ENCODE measurements around the gene CCL20.

DNA sequence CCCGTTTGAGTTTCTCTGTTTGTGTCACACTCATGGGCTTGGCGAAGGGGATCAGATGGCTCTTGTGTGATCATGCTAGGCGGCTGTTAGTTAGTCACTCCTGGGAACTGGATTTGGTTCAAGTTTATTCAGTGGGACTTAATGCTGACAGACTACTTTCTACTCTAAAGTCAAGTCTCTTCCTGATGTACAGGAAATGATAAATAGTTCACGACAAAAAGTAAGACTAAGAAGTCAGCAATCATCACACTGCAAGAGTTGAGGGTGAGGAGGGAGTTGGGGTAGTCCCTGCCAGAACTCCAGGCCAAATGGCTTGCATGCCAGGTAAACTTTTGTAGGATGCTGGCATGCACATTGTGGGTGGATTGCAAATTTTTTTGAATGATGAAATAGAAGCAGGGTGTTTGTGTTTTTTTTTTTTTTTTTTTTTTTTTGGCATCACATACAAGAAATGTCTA, 25.1 kb upstream of the CCL20 start:
- TF ChIP-seq, protein P1, sequence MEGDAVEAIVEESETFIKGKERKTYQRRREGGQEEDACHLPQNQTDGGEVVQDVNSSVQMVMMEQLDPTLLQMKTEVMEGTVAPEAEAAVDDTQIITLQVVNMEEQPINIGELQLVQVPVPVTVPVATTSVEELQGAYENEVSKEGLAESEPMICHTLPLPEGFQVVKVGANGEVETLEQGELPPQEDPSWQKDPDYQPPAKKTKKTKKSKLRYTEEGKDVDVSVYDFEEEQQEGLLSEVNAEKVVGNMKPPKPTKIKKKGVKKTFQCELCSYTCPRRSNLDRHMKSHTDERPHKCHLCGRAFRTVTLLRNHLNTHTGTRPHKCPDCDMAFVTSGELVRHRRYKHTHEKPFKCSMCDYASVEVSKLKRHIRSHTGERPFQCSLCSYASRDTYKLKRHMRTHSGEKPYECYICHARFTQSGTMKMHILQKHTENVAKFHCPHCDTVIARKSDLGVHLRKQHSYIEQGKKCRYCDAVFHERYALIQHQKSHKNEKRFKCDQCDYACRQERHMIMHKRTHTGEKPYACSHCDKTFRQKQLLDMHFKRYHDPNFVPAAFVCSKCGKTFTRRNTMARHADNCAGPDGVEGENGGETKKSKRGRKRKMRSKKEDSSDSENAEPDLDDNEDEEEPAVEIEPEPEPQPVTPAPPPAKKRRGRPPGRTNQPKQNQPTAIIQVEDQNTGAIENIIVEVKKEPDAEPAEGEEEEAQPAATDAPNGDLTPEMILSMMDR (IDR thresholded peaks at IDR 0.05; ENCODE audit: extremely low read depth in 1 of 2, insufficient read depth in 1 of 2, low read depth in 1 of 2, low read length in 2 of 2), result no peak
- TF ChIP-seq POLR2AphosphoS5 (IDR thresholded peaks at IDR 0.05; ENCODE audit: insufficient read depth, low read depth, low read length) (no peak), EZH2 (IDR thresholded peaks at IDR 0.05; ENCODE audit: borderline replicate concordance, low read depth, low read length, severe bottlenecking) (no peak)
